Measurements from ENCODE around the gene STXBP5.

Gene STXBP5

GRCh38 chr6:147384737-147385710 is 180.8 kb downstream of the STXBP5 start:
- DNase-seq: no peak

DNA sequence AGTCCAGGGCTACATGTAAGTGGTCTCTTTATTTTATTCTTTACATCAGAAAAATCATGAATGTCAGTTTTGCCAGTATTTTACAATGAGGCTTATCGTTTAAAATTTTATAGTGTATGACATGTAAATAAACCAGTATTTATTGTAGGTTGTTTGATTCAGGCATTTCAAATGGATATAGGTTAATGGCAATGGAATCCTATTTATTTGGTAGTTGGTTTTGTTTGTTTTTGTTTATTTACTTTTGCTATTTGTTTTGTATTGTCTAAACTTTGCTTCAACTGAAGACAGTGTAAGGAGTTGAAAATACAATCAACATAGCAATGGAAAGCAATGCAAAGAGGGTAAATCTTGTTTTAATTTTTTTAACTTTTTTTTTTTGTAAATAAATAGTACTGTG is 185.2 kb downstream of the STXBP5 start:
- DNase-seq: no peak

DNA sequence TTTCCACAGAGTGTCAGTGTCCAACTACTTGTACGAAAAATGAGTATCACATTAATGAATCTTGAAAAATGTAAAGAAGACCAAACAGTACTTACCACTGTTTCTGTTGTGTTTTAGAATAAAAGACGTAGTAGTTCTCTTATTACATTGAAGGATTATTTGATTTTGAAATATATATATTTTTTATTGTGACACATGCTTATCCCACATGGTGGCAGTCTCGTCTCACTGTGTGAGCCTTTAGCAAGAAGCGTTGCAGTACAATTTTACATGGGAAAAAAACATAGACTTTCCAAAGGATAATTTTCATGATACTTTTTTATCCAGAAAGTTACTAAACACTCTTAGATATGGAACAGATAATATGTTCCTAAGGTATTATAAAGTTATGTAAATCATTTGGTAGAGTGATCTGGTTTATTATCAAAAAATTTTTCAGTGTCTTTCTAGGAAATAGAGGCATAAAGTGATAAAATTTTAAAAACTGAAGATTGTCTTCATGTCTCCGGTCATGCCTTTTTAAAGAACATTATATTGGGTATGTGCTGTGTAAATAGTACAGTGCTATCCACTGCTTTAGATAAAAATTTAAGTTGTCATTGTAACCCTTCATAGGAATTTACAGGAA is 186.8 kb downstream of the STXBP5 start:
- DNase-seq: no peak

DNA sequence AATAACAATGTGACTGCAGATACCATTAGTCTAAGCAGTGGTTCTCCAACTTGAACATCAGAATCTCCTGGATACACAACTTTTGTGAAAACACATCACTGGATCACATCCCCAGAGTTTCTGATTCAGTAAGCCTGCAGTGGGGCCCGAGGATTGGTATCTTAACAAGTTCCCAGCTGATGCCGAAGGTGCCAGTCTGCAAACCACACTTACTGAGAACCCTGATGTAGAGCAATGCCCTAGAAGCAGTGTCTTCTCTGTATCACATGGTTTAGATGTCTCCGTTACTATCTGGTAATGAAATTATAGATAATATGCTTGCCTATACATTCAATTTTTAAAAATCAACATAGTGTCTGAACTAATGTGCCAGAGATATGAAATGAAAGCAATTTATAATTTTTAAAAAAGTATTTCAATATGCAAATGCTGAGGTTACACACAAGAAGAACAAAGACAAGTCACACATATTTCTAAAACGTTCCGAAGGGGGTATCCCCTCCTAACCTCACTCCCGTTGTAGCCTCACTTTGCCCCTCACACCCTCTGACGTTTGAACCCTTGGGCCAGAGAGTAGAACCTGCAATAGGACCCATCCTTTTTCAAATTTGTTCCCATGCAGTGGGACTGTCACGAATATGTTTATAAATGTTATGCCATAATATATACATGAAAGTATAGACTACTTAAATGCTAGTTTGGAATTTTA is 188.9 kb downstream of the STXBP5 start:
- no peak for DNase-seq

- DNase-seq: no peak
Measured at GRCh38 chr6:147395158-147395557, 190.9 kb downstream of the STXBP5 start.

- no peak for DNase-seq
Measured at GRCh38 chr6:147397306-147397705, 193.1 kb downstream of the STXBP5 start.

GRCh38 chr6:147400968-147401367 is 196.8 kb downstream of the STXBP5 start:
- DNase-seq: no peak

- no peak for DNase-seq
Measured at GRCh38 chr6:147401779-147402178, 197.6 kb downstream of the STXBP5 start.

- DNase-seq: no peak
Measured at GRCh38 chr6:147406783-147407182, 202.6 kb downstream of the STXBP5 start.

DNA sequence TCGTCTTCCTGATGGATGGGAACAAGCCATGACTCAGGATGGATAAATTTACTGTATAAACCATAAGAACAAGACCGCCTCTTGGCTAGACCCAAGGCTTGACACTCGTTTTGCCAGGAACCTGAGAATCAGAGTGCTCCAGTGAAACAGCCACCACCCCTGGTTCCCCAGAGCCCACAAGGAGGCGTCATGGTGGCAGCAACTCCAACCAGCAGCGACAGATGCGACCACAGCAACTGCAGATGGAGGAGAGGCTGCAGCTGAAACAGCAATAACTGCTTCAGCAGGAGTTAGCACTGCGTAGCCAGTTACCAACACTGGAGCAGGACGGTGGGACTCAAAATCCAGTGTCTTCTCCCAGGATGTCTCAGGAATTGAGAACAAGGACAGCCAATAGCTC is 203.4 kb downstream of the STXBP5 start:
- DNase-seq: no peak

- no peak for DNase-seq
Measured at GRCh38 chr6:147416622-147417021, 212.4 kb downstream of the STXBP5 start.

DNA sequence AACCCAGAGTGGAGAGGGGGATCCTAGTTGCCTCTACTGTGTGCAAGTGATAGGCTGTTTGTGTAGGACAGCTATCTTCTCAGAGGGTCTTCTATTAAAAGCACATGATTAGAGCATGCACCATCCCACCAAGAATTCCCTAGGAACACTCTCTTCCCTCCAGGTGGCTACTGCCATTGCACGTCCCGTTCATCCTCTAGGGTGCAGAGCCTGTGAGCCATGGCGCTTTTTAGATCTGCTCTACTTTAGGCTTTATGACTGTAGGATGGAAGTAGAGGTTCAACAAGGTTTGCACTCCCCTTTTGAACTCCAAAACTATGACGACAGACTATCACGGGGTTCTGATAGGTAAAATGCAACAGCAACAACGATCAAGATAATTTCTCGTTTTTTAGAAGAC is 213.7 kb downstream of the STXBP5 start:
- no peak for DNase-seq

- no peak for DNase-seq
Measured at GRCh38 chr6:147418523-147418922, 214.3 kb downstream of the STXBP5 start.

DNA sequence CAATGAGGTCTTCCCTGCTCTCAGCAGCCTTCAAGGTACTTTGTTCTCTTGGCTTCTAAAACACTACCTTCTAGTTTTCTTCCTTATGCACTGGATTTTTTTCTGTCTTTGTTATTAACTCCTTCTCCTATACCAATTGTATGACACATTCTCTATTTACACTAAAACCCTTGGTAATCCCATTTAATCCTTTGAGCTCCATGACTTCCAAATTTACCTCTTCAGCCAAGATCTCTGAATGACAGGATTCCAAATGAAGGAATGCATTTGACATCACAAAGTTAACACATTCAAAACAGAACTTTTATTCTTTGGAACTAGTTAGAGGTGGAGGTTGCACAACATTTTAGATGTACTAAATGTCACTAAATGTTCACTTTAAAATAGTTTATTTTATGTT is 217.7 kb downstream of the STXBP5 start:
- DNase-seq: no peak

GRCh38 chr6:147423111-147423510 is 218.9 kb downstream of the STXBP5 start:
- no peak for DNase-seq

GRCh38 chr6:147429794-147430193 is 225.6 kb downstream of the STXBP5 start:
- DNase-seq: no peak

DNA sequence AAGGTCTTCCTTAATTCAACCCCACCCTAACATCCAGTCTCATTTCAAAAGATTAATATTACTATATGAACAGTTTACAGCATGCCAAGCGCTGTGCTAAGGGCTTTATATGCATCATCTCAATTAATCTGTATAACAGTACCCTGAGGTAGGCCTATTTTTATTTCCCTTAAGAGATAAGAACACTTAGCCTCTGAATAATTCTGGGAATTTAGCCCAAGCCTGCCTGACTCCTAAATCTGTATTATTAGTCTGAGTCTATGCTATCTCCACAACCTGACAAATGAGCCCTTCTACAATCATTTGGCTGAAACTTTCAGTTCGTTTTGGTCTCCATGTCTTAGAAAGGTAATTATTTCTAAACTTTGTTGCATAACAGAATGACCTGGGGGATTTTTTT is 226.6 kb downstream of the STXBP5 start:
- no peak for DNase-seq

DNA sequence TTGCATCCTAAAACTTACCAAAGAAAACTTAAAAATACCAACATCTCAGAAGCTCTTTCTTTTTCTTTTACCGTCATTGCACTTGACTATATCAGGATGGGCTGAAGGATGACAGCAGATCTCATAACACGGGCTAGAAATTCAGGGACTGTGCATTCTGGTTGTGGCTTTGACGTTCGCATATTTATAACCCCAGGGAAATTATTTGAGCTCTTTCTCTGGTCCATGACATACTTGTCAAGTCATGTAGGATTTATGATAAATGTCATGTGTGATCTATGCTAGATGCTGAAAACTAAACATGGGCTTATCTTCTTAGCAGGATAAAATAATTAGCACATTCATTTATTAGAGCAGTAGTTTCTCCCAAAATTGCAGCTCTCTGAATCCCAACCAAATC is 229.9 kb downstream of the STXBP5 start:
- DNase-seq: no peak

GRCh38 chr6:147434516-147434915 is 230.3 kb downstream of the STXBP5 start:
- no peak for DNase-seq

- no peak for DNase-seq
Measured at GRCh38 chr6:147437615-147438014, 233.4 kb downstream of the STXBP5 start.

- DNase-seq: no peak
Measured at GRCh38 chr6:147438758-147439528, 234.7 kb downstream of the STXBP5 start.

Measured in NCI-H510A (cell line).